Measurements from ENCODE around the gene PTPRE. TPM values are rescaled to one million over a fixed set of nuclear protein-coding genes. Genes with fewer than 3 reads are reported as not detected.
A peak's percentile ranks its signal among the peaks of the same experiment; 100 is the strongest.

The PTPRE gene
- total RNA-seq, 4 donors from 2014 or later = 28.1 to 89.7 (median 54.2) TPM

GRCh38 chr10:127998501-127999144 is 91.7 kb downstream of the PTPRE start:
- no peak for ATAC-seq (ENCODE audit: low FRiP score)
- DNase-seq (ENCODE audit: low spot score) = no peak
- no peak for TF ChIP-seq CTCF (IDR thresholded peaks at IDR 0.05)

DNA sequence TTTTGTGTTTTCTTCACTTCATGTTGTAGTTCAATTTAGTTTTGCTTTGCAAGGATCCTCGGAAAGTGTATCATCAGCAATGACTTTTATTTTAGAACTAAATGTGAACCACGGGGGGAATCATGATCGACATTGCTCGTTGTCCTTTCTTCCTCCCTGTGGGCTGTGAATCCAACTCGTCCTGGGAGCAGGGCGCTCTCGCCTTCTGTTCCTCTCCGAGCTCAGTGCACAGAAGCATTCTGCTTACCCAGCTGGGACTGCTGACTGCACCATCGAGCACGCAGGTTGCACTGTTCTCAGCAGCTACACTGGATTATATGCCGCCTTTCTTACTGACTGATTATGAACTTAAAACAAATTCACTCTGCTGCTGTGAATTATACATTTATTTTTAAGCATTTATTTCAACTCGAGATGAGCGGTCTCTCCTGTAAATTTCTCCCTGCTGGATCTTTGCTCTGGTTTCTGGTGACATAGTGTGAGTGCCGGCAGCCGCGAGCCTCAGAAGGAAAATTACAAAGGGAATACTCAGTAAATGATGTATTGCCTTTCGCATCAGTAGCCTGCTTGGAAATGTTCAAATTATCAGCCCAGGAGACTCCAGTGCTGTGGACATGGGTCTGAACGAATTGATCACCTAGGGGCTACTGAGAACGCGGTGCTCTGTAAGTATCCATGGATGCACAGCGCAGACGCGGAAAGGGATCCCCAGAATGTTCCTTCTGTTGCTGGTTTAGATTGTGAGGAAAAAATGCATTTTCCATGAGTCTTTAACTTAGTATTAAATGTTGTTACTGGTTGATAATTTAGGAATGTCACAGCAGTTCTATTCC is 92.6 kb downstream of the PTPRE start:
- DNase-seq (ENCODE audit: low spot score) (peak; percentile 12), ATAC-seq (ENCODE audit: low FRiP score) (no peak)
- no peak for TF ChIP-seq CTCF (IDR thresholded peaks at IDR 0.05)

DNA sequence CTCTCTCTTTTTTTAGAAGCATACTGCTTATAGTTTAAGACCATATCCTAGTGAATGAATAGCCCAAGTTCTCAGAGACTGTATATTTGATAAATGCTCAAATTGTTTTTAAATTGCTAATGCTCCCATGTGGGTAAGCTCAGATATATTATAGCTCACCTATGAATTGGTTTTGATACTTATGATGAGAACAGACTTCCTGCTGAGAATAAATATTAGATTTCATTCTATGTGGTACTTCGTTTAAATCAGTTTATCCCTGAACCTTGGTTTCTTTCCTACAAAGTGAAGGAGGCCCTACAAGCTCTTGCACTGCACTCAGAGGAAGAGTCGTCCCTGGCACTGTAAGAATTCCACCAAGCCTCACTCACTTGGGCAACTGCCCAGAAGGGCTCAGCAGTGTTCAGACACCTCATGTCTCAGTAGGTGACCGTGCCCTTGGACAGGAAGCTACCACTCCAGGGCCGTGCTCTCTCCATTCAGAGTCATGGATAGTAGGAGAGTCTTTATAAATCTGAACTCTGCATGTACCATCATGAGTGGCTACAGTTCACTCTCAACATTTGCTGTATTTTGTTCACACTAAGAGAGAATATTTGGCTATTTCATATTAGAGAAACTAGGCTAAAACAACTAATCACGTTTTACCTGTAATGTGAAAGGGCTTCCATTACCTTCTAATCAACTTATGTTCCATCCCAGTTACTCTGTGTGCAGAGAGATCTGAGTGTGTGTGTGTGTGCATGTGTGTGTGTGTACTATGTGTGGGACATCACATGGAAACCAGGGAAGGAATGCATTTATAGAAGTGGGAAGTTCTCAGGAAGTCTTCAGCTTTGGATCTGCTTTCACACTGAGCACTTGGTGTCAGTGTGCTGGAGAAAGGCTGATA is 93.8 kb downstream of the PTPRE start:
- ATAC-seq (ENCODE audit: low FRiP score) = no peak
- DNase-seq (ENCODE audit: low spot score) = peak; percentile 17
- no peak for TF ChIP-seq CTCF (IDR thresholded peaks at IDR 0.05)

- no peak for ATAC-seq (ENCODE audit: low FRiP score)
- DNase-seq (ENCODE audit: low spot score) = peak; percentile 9
- TF ChIP-seq CTCF (IDR thresholded peaks at IDR 0.05) = no peak
These were observed 94.5 kb downstream of the PTPRE start for GRCh38 chr10:128001363-128001745.

- DNase-seq (ENCODE audit: low spot score) (no peak), ATAC-seq (ENCODE audit: low FRiP score) (no peak)
- TF ChIP-seq CTCF (IDR thresholded peaks at IDR 0.05) = no peak
These were observed 94.9 kb downstream of the PTPRE start for GRCh38 chr10:128001849-128002248.

- no peak for ATAC-seq (ENCODE audit: low FRiP score)
- DNase-seq (ENCODE audit: low spot score) = no peak
- no peak for TF ChIP-seq CTCF (IDR thresholded peaks at IDR 0.05)
These were observed 96.6 kb downstream of the PTPRE start for GRCh38 chr10:128003521-128003920.

Measured in omental fat pad (tissue), 4 donors.